Activated naive CD8-positive, alpha-beta T cell treated with anti-CD3 and anti-CD28 coated beads, Interleukin-2, amount 50 U/mL, for 24 hours (primary cell): Measurements from ENCODE around the gene CDH1.

ENCODE experiments used
- ATAC-seq: fragments of 150-1000 bp; cut with Tn5 transposase; one replicate; pipeline ENCODE4 v1.10.0; 2021
- DNase-seq: peaks from one replicate; pipeline ENCODE4 v3.0.0; 2021
- H3K27ac Mint-ChIP-seq: one replicate; pipeline ENCODE4 v1.8.0; 2021; ENCODE audit warnings: mild to moderate bottlenecking, mixed read lengths
- H3K27me3 Mint-ChIP-seq: one replicate; pipeline ENCODE4 v1.8.0; 2021; ENCODE audit warnings: mixed read lengths
- H3K36me3 Mint-ChIP-seq: one replicate; pipeline ENCODE4 v1.8.0; 2021; ENCODE audit warnings: low read depth, mixed read lengths
- H3K4me1 Mint-ChIP-seq: one replicate; pipeline ENCODE4 v1.8.0; 2021; ENCODE audit warnings: mixed read lengths
- H3K4me3 Mint-ChIP-seq: one replicate; pipeline ENCODE4 v1.8.0; 2021; ENCODE audit warnings: mild to moderate bottlenecking, moderate library complexity, mixed read lengths
- H3K9me3 Mint-ChIP-seq: one replicate; pipeline ENCODE4 v1.8.0; 2021; ENCODE audit warnings: mixed read lengths

Gene CDH1

GRCh38 chr16:68764862-68765261, 27.8 kb downstream of the CDH1 start:
- H3K9me3 Mint-ChIP-seq = no peaks in the 10 kb centered on the region
- no peaks in the 10 kb centered on the region for H3K36me3 Mint-ChIP-seq
- H3K4me3 Mint-ChIP-seq = no peak overlapping the region
- peak; percentile 12 for ATAC-seq
- DNase-seq = no peak
- peak overlapping the region; percentile 56 for H3K27ac Mint-ChIP-seq
- peaks cover 38% of the 10 kb centered on the region for H3K4me1 Mint-ChIP-seq
- H3K27me3 Mint-ChIP-seq = peaks cover 4% of the 10 kb centered on the region

DNA sequence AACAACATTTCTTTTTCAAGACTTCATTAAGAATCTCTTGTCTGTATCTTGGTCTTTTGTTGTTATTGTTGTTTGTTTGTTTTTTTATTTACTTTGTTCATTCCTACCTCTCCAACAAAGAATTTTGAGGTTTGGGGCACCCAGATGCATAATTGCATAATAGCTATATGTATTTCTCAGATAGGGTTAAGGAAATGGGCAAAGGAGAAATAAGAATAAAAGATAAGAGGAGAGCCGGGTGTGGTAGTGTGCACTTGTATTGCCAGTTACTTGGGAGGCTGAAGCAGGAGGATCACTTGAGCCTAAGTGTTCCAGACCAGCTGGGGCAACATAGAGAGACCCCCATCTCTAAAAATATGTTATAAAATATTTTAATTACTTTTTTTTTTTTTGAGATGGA, 30.5 kb downstream of the CDH1 start:
- Mint-ChIP-seq H3K36me3 (no peaks in the 10 kb centered on the region), H3K4me1 (peaks cover 25% of the 10 kb centered on the region), H3K9me3 (no peaks in the 10 kb centered on the region), H3K27me3 (peaks cover 4% of the 10 kb centered on the region), H3K4me3 (no peak overlapping the region), H3K27ac (no peak overlapping the region)
- DNase-seq = no peak
- no peak for ATAC-seq

- peaks cover 4% of the 10 kb centered on the region for H3K27me3 Mint-ChIP-seq
- peaks cover 22% of the 10 kb centered on the region for H3K4me1 Mint-ChIP-seq
- no peaks in the 10 kb centered on the region for H3K9me3 Mint-ChIP-seq
- no peak overlapping the region for H3K27ac Mint-ChIP-seq
- H3K4me3 Mint-ChIP-seq = no peak overlapping the region
- ATAC-seq (no peak), DNase-seq (no peak)
- no peaks in the 10 kb centered on the region for H3K36me3 Mint-ChIP-seq
These were observed 31.1 kb downstream of the CDH1 start for GRCh38 chr16:68768175-68768574.

DNA sequence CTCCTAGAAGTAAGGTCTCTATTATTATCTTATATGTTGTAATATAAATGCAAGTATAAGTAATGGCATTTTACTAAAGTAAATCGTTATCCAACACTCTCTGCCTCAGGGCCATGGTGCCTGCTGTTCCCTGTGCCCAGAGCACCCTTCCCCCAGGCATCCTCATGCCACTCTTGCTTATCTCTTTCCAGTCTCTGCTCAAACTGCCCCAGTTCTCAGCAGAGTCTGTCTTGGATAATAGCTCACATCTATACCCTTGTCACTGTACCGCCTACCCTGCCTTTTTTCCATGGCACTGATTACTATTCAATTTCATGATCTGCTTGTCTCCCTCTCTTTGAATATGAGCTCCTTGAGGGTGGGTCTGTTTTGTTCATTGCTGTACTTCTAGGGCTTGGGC, 31.7 kb downstream of the CDH1 start:
- Mint-ChIP-seq H3K27ac (no peak overlapping the region), H3K4me1 (peaks cover 19% of the 10 kb centered on the region), H3K36me3 (no peaks in the 10 kb centered on the region), H3K4me3 (no peak overlapping the region), H3K9me3 (no peaks in the 10 kb centered on the region), H3K27me3 (peaks cover 8% of the 10 kb centered on the region)
- ATAC-seq (no peak), DNase-seq (no peak)

GRCh38 chr16:68770671-68771070, 33.6 kb downstream of the CDH1 start:
- Mint-ChIP-seq H3K4me3 (no peak overlapping the region), H3K27ac (no peak overlapping the region), H3K27me3 (peaks cover 10% of the 10 kb centered on the region), H3K4me1 (peaks cover 2% of the 10 kb centered on the region), H3K36me3 (no peaks in the 10 kb centered on the region), H3K9me3 (no peaks in the 10 kb centered on the region)
- no peak for ATAC-seq
- DNase-seq = no peak

DNA sequence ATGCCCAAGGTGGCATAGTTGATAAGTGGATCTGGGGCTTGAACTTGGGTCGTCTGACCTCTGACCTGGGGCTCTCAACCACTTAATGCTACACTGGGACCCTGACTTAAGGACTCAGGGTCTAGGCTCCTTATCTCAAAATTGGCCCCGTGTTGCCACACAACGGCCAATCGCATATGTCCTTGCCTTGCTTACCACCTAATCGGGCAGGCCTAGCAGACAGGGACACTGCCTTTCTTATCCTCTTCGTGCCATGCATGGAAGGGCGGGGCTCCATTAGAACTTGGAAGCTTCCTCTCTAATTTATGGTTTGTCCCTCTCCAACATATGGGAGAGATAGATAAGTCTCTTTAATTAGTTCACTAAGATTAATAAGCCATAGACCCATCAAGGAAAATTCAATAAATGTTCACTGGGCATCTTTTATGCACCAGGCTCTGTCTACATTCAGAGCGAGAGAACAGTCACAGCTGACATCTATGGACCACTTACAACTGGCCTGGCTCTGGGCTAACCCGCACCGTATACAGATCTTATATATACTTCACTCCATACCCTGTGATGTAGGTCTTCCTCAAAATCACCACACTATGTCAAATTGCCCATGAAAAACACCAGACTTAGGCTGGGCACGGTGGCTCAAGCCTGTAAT, 35.1 kb downstream of the CDH1 start:
- Mint-ChIP-seq H3K4me1 (peaks cover 7% of the 10 kb centered on the region), H3K9me3 (no peaks in the 10 kb centered on the region), H3K27me3 (peaks cover 10% of the 10 kb centered on the region), H3K4me3 (no peak overlapping the region), H3K27ac (no peak overlapping the region), H3K36me3 (no peaks in the 10 kb centered on the region)
- ATAC-seq (no peak), DNase-seq (no peak)

DNA sequence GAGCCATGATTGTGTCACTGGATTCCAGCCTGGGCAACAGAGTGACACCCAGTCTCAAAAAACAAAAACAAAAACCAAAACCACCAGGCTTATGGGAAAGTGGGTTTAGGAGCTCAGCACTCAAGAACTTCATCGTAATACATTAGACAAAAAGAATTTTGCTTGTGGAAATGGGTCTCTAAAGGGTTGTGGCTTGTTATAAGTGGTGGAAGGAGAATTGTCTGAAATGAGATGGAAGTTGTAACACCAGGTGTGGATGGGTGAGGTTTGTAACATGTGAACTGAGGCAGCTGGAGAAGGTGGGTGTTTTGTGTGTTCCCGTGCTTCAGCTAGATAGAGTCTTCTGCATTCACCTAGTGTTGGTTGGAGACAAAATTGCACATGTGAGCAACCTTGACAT, 35.8 kb downstream of the CDH1 start:
- Mint-ChIP-seq H3K27me3 (peaks cover 8% of the 10 kb centered on the region), H3K4me3 (no peak overlapping the region), H3K36me3 (no peaks in the 10 kb centered on the region), H3K4me1 (peaks cover 7% of the 10 kb centered on the region), H3K9me3 (no peaks in the 10 kb centered on the region), H3K27ac (no peak overlapping the region)
- no peak for ATAC-seq
- no peak for DNase-seq

GRCh38 chr16:68774982-68775634, 38.0 kb downstream of the CDH1 start:
- ATAC-seq (no peak), DNase-seq (no peak)
- H3K36me3 Mint-ChIP-seq = no peaks in the 10 kb centered on the region
- peaks cover 7% of the 10 kb centered on the region for H3K4me1 Mint-ChIP-seq
- peaks cover 8% of the 10 kb centered on the region for H3K27me3 Mint-ChIP-seq
- H3K9me3 Mint-ChIP-seq = no peaks in the 10 kb centered on the region
- no peak overlapping the region for H3K27ac Mint-ChIP-seq
- H3K4me3 Mint-ChIP-seq = no peak overlapping the region

DNA sequence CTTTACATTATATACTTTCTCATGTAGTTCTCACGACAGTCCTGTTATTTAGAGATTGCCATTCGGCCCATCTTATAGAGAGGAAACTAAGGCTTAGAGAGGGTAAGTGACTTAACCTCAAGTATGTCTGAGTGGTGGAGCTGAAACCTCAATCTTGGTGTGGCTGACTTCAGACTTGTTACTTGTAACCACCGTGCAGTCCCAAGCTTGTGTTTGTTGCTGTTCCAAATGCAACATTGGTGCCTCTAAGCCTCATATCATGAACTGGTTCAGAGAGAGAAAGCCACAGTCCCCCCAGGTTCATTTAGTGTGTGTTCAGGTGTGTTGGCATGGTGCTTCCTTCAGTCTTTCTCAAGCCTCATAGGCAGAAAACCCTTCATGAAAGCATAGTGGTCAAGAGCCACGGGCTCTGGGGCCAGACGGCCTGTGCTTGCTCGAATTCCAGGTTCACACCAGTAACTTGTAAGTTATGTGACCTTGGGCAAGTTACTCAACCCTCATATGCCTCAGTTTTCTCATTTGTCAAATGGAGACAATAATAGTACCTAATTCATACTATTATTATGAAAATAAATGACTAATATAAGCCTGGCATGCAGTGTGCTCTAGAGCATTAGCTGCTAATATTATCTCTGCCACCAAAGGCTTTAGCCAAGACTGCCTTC, 39.9 kb downstream of the CDH1 start:
- Mint-ChIP-seq H3K36me3 (no peaks in the 10 kb centered on the region), H3K4me3 (no peak overlapping the region), H3K4me1 (peaks cover 9% of the 10 kb centered on the region), H3K27ac (no peak overlapping the region), H3K27me3 (peaks cover 8% of the 10 kb centered on the region), H3K9me3 (no peaks in the 10 kb centered on the region)
- ATAC-seq = peak; percentile 93
- no peak for DNase-seq

GRCh38 chr16:68778551-68779231, 41.6 kb downstream of the CDH1 start:
- no peak for DNase-seq
- H3K9me3 Mint-ChIP-seq = no peaks in the 10 kb centered on the region
- H3K4me3 Mint-ChIP-seq = no peak overlapping the region
- H3K36me3 Mint-ChIP-seq = no peaks in the 10 kb centered on the region
- peaks cover 5% of the 10 kb centered on the region for H3K27me3 Mint-ChIP-seq
- H3K4me1 Mint-ChIP-seq = peaks cover 17% of the 10 kb centered on the region
- H3K27ac Mint-ChIP-seq = no peak overlapping the region
- no peak for ATAC-seq

GRCh38 chr16:68779891-68780290, 42.8 kb downstream of the CDH1 start:
- ATAC-seq (no peak), DNase-seq (no peak)
- no peaks in the 10 kb centered on the region for H3K9me3 Mint-ChIP-seq
- peaks cover 8% of the 10 kb centered on the region for H3K27me3 Mint-ChIP-seq
- H3K27ac Mint-ChIP-seq = no peak overlapping the region
- peaks cover 17% of the 10 kb centered on the region for H3K4me1 Mint-ChIP-seq
- no peaks in the 10 kb centered on the region for H3K36me3 Mint-ChIP-seq
- no peak overlapping the region for H3K4me3 Mint-ChIP-seq

DNA sequence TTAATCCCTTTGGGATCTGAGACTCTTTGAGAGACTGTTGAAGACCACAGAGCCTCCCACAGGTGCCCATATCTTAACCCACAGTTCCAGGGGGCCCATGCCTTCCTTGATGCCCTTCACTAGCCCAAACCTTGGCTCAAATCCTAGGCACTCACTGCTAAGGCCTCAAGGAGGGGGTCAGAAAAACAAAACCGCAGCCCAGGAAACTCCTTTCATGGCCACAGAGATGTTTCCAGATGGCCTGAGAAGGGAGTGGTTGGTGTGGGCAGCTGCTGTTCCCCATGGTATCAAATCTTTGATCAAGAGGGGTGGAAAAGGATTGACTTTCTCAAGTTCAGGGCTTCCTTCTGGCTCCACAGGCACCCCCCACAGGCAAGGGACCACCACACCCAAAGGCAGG, 44.7 kb downstream of the CDH1 start:
- no peaks in the 10 kb centered on the region for H3K9me3 Mint-ChIP-seq
- H3K4me3 Mint-ChIP-seq = no peak overlapping the region
- no peak for DNase-seq
- peaks cover 6% of the 10 kb centered on the region for H3K27me3 Mint-ChIP-seq
- peaks cover 13% of the 10 kb centered on the region for H3K4me1 Mint-ChIP-seq
- H3K27ac Mint-ChIP-seq = no peak overlapping the region
- no peak for ATAC-seq
- H3K36me3 Mint-ChIP-seq = no peaks in the 10 kb centered on the region

- no peak for DNase-seq
- Mint-ChIP-seq H3K4me1 (peaks cover 10% of the 10 kb centered on the region), H3K27ac (peak overlapping the region; percentile 55), H3K9me3 (no peaks in the 10 kb centered on the region), H3K4me3 (no peak overlapping the region), H3K36me3 (no peaks in the 10 kb centered on the region), H3K27me3 (peaks cover 8% of the 10 kb centered on the region)
- peak; percentile 75 for ATAC-seq
These were observed 45.4 kb downstream of the CDH1 start for GRCh38 chr16:68782198-68783174.

DNA sequence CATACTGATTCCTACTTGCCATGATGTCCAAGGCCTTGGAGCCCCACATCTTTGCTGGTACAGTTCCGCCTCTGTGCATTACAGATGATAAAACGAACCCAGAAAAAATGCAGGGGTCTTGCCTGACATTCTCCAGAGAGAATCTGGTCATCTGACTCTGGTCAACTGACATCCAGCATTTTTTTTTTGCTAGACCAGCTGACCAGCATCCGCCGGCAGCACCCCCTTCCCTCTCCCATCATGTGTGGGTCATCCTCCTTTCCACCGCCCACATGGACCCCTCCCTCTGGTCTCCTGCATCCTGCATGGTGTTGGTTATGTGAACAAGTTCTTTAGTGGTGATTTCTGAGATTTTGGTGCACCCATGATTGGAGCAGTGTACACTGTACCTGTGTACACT, 47.1 kb downstream of the CDH1 start:
- no peaks in the 10 kb centered on the region for H3K36me3 Mint-ChIP-seq
- H3K27ac Mint-ChIP-seq = no peak overlapping the region
- DNase-seq (no peak), ATAC-seq (no peak)
- H3K9me3 Mint-ChIP-seq = no peaks in the 10 kb centered on the region
- H3K27me3 Mint-ChIP-seq = peaks cover 8% of the 10 kb centered on the region
- no peak overlapping the region for H3K4me3 Mint-ChIP-seq
- H3K4me1 Mint-ChIP-seq = peaks cover 10% of the 10 kb centered on the region
